ENCODE measurements around the gene MUSK. TPM values are rescaled to one million over a fixed set of nuclear protein-coding genes. Genes with fewer than 3 reads are reported as not detected.
A peak's percentile ranks its signal among the peaks of the same experiment; 100 is the strongest.

Gene MUSK
- total and polyA plus RNA-seq, 2 of the 8 experiments (the other 6 are each of a cell fraction or from before 2014, with no cell fraction given), result not detected

DNA sequence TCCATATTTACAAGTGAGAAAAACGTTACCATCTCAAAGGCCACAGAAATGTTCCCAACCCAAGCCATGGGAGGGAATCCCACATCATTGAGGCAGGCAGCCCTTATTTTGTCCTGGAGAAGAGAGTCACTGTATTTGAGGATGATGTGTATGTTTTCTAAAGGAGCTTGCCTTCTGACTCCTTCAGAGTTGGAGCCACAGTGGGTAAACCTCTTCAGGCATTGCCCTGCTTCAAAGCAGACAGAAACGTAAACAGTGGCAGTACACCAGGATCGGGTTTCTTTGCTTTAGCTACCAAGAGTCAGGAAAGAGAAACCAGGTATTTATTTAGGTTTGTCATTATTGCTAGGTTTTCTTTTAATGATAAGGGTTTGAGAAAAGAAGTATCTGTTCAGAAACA is 45.7 kb downstream of the MUSK start:
- Histone ChIP-seq H2BK5ac (ENCODE audit: low read depth, low read length) (no peak overlapping the region), H3K18ac (ENCODE audit: extremely low read depth, low read length) (no peak overlapping the region), H2AFZ (ENCODE audit: low read length) (peak overlapping the region; percentile 95), H2BK12ac (ENCODE audit: low read depth, low read length) (no peak overlapping the region), H2AK5ac (ENCODE audit: low read depth, low read length) (no peak overlapping the region), H3K14ac (ENCODE audit: insufficient read length) (no peak overlapping the region), H3K27me3 (replicated peaks in 1 of 4; ENCODE audit: control insufficient read depth in 3 of 4, extremely low read depth in 1 of 4, insufficient read depth in 3 of 4, low read length in 3 of 4) (no peaks in the 10 kb centered on the region), H2BK120ac (replicated peaks; ENCODE audit: low read depth, low read length) (no peak overlapping the region), H4K5ac (ENCODE audit: insufficient read length, low read depth, low read length) (no peak overlapping the region), H4K91ac (replicated peaks; ENCODE audit: insufficient read length, low read length) (no peak overlapping the region), H3K4me3 (ENCODE audit: extremely low read depth in 1 of 4, insufficient read depth in 2 of 4, low read depth in 3 of 4, low read length in 4 of 4) (0 out of 8 replicates have a peak overlapping the region, but pooled peaks of 1 of the 4 experiments have one; percentile 1), H3K9ac (replicated peaks in 1 of 4; ENCODE audit: extremely low read depth in 1 of 4, low read depth in 3 of 4, low read length in 3 of 4) (no peak overlapping the region), H3K4ac (replicated peaks; ENCODE audit: insufficient read length, low read depth, low read length) (no peak overlapping the region), H3K9me3 (ENCODE audit: insufficient read depth in 2 of 2, low read depth in 1 of 2, low read length in 1 of 2) (no peaks in the 10 kb centered on the region), H3K27ac (ENCODE audit: low read depth, low read length) (no peak overlapping the region), H4K8ac (ENCODE audit: extremely low read depth, insufficient read depth, low read length) (no peak overlapping the region), H3K56ac (replicated peaks; ENCODE audit: insufficient read length, low read depth, low read length) (no peak overlapping the region), H4K20me1 (replicated peaks in 1 of 2; ENCODE audit: control insufficient read depth in 1 of 2, insufficient read depth in 2 of 2, low read length in 2 of 2) (no peaks in the 10 kb centered on the region), H3K4me2 (ENCODE audit: insufficient read depth in 1 of 2, low read depth in 2 of 2, low read length in 2 of 2) (peak overlapping the region; percentile 11 to 15; a peak in 1 of 4 replicates), H3K23ac (ENCODE audit: insufficient read length) (no peak overlapping the region), H2BK20ac (ENCODE audit: low read length) (no peak overlapping the region), H3K79me2 (ENCODE audit: control insufficient read depth in 1 of 2, insufficient read depth in 2 of 2, low read length in 2 of 2) (no peaks in the 10 kb centered on the region), H3K79me1 (ENCODE audit: low read depth, low read length) (no peaks in the 10 kb centered on the region), H3K23me2 (ENCODE audit: low read depth, low read length) (no peaks in the 10 kb centered on the region), H3K36me3 (ENCODE audit: control insufficient read depth in 2 of 4, insufficient read depth in 4 of 4, low read length in 3 of 4) (no peaks in the 10 kb centered on the region), H2BK15ac (ENCODE audit: low read length) (no peak overlapping the region), H3K4me1 (replicated peaks in 1 of 4; ENCODE audit: control insufficient read depth in 3 of 4, insufficient read depth in 4 of 4, low read length in 3 of 4) (peaks cover 0 to 6% (median 2%) of the 10 kb centered on the region in 4 experiments; a peak in 2 of 7 replicates)
- 55% methylated on average over 3 of the region's 3 CpGs; no CpG with 5 or more reads in 1 of the 2 experiments for WGBS, 2 experiments (ENCODE audit: extremely low coverage in 1 of 2, insufficient coverage in 1 of 2, insufficient read length in 1 of 2, insufficient replicate concordance in 2 of 2, low coverage in 1 of 2, low lambda C conversion rate in 2 of 2, missing lambda C conversion rate in 1 of 2)
- CTCF ChIA-PET (ENCODE audit: partially characterized antibody), result no interaction called here
- POLR2A ChIA-PET (ENCODE audit: partially characterized antibody), result no interaction called here
- no peak for DNase-seq (ENCODE audit: low read depth in 1 of 2, low spot score in 2 of 2)
- no peak for FAIRE-seq
- TF ChIP-seq MAFK (IDR thresholded peaks at IDR 0.05; ENCODE audit: low read depth, low read length) (no peak), TCF12 (IDR thresholded peaks at IDR 0.05; ENCODE audit: low read depth, low read length) (no peak), ATF2 (IDR thresholded peaks at IDR 0.05; ENCODE audit: low read length) (no peak), RFX5 (IDR thresholded peaks at IDR 0.05; ENCODE audit: borderline replicate concordance, low read depth, low read length) (no peak), CBX8 (IDR thresholded peaks at IDR 0.05; ENCODE audit: borderline replicate concordance, low read depth, low read length) (no peak), SIRT6 (IDR thresholded peaks at IDR 0.05; ENCODE audit: low read length) (no peak), USF2 (IDR thresholded peaks at IDR 0.05; ENCODE audit: low read length) (no peak), TAF7 (optimal IDR thresholded peaks at IDR 0.05; ENCODE audit: borderline replicate concordance, low read depth, low read length) (no peak), SP2 (IDR thresholded peaks at IDR 0.05; ENCODE audit: low read length) (no peak)
